HL-60 (cell line): Measurements from ENCODE around the gene KPNA5.

Experiments used
- GABPA ChIP-seq: IDR thresholded peaks from 2 replicates; pipeline ENCODE4 v1.6.1; 2012; ENCODE audit warnings: low read depth
- POLR2AphosphoS5 ChIP-seq: IDR thresholded peaks from 2 replicates; pipeline ENCODE4 v1.6.1; 2012; ENCODE audit warnings: low read depth
- TF ChIP-seq, protein P1 (sequence below): IDR thresholded peaks from one replicate; pipeline ENCODE4 v1.5.1; 2011; ENCODE audit warnings: low read length, control low read depth, inconsistent platforms; ENCODE audit not compliant: insufficient read depth
- TF ChIP-seq, protein P2 (sequence below): IDR thresholded peaks from 2 replicates; pipeline ENCODE4 v1.6.1; 2012; ENCODE audit warnings: low read depth; ENCODE audit not compliant: insufficient replicate concordance

DNA sequence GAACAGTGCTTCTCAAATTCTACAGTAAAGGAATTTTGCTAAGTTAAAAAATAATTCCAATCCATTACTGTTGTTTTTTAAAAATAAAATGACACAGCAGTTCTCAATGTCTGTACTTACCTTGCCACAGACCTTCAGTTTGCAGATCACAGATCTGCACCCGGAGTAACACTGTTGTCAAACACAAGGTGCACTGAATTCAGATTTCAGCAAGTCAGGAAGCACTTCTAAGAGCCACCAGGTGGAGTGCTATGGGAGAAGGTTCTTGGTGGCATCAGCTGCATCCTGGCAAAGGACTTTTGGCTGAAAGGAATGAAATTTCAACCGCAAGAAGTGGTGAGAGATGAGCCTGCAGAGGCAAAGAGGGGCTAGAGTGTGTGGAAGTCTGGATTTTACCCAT, 47.3 kb upstream of the KPNA5 start:
- TF ChIP-seq, protein P1, sequence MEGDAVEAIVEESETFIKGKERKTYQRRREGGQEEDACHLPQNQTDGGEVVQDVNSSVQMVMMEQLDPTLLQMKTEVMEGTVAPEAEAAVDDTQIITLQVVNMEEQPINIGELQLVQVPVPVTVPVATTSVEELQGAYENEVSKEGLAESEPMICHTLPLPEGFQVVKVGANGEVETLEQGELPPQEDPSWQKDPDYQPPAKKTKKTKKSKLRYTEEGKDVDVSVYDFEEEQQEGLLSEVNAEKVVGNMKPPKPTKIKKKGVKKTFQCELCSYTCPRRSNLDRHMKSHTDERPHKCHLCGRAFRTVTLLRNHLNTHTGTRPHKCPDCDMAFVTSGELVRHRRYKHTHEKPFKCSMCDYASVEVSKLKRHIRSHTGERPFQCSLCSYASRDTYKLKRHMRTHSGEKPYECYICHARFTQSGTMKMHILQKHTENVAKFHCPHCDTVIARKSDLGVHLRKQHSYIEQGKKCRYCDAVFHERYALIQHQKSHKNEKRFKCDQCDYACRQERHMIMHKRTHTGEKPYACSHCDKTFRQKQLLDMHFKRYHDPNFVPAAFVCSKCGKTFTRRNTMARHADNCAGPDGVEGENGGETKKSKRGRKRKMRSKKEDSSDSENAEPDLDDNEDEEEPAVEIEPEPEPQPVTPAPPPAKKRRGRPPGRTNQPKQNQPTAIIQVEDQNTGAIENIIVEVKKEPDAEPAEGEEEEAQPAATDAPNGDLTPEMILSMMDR: peak; percentile 3
- TF ChIP-seq POLR2AphosphoS5 (no peak), GABPA (no peak)
- TF ChIP-seq, protein P2, sequence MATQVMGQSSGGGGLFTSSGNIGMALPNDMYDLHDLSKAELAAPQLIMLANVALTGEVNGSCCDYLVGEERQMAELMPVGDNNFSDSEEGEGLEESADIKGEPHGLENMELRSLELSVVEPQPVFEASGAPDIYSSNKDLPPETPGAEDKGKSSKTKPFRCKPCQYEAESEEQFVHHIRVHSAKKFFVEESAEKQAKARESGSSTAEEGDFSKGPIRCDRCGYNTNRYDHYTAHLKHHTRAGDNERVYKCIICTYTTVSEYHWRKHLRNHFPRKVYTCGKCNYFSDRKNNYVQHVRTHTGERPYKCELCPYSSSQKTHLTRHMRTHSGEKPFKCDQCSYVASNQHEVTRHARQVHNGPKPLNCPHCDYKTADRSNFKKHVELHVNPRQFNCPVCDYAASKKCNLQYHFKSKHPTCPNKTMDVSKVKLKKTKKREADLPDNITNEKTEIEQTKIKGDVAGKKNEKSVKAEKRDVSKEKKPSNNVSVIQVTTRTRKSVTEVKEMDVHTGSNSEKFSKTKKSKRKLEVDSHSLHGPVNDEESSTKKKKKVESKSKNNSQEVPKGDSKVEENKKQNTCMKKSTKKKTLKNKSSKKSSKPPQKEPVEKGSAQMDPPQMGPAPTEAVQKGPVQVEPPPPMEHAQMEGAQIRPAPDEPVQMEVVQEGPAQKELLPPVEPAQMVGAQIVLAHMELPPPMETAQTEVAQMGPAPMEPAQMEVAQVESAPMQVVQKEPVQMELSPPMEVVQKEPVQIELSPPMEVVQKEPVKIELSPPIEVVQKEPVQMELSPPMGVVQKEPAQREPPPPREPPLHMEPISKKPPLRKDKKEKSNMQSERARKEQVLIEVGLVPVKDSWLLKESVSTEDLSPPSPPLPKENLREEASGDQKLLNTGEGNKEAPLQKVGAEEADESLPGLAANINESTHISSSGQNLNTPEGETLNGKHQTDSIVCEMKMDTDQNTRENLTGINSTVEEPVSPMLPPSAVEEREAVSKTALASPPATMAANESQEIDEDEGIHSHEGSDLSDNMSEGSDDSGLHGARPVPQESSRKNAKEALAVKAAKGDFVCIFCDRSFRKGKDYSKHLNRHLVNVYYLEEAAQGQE: no peak
